K562 (cell line): ENCODE data around the gene SEPTIN1. TPM values are rescaled to one million over a fixed set of nuclear protein-coding genes. Genes with fewer than 3 reads are reported as not detected.

Source experiments
- CAMTA2 ChIP-seq: fragments of 250-450 bp; sonication (Bioruptor Pico); conservative IDR thresholded peaks from 2 replicates; pipeline ENCODE4 v1.5.1; 2022
- CBFB ChIP-seq: sonication (generic); formaldehyde crosslinking; IDR thresholded peaks from 2 replicates; pipeline ENCODE4 v1.4.0; 2020; ENCODE audit warnings: mild to moderate bottlenecking, missing genetic modification reagents
- CREB1 ChIP-seq, 2 experiments: sonication (generic) in 1 of 2; formaldehyde crosslinking in 1 of 2; IDR thresholded peaks; 2 replicates each; pipeline versions ENCODE4 v1.6.1 to v1.8.0; 2012 to 2022; ENCODE audit warnings: inconsistent platforms in 1 of 2, mild to moderate bottlenecking in 1 of 2, missing genetic modification reagents in 1 of 2, moderate library complexity in 1 of 2
- CSDE1 ChIP-seq, 2 experiments: fragments of 450-650 bp; IDR thresholded peaks; 2 replicates each; pipeline ENCODE4 v1.6.1; 2016; ENCODE audit warnings: mild to moderate bottlenecking in 1 of 2
- DDX20 ChIP-seq: fragments of 450-650 bp; IDR thresholded peaks from 2 replicates; pipeline ENCODE4 v1.6.1; 2016; ENCODE audit warnings: missing genetic modification characterization, low read depth, mild to moderate bottlenecking, missing compliant biosample characterization, moderate library complexity
- E4F1 ChIP-seq: fragments of 250-450 bp; sonication (Bioruptor Pico); IDR thresholded peaks from 2 replicates; pipeline ENCODE4 v1.5.0; 2021; ENCODE audit warnings: mild to moderate bottlenecking, borderline replicate concordance
- EP300 ChIP-seq: IDR thresholded peaks from 2 replicates; pipeline ENCODE4 v1.6.1; 2012; ENCODE audit warnings: low read length, improper control_type of control experiment
- FOXP4 ChIP-seq: sonication (generic); formaldehyde crosslinking; IDR thresholded peaks from 2 replicates; pipeline ENCODE4 v1.8.0; 2022; ENCODE audit warnings: mild to moderate bottlenecking, missing genetic modification reagents, borderline replicate concordance
- HIVEP1 ChIP-seq: fragments of 250-450 bp; sonication (Bioruptor Pico); IDR thresholded peaks from 2 replicates; pipeline ENCODE4 v1.4.0; 2020; ENCODE audit warnings: mild to moderate bottlenecking
- HMG20A ChIP-seq: fragments of 450-650 bp; formaldehyde crosslinking; conservative IDR thresholded peaks from 2 replicates; pipeline ENCODE4 v1.4.0; 2020; ENCODE audit warnings: mild to moderate bottlenecking, mixed read lengths
- KHSRP ChIP-seq: fragments of 450-650 bp; IDR thresholded peaks from 2 replicates; pipeline ENCODE4 v1.6.1; 2017
- MCM2 ChIP-seq: fragments of 450-650 bp; IDR thresholded peaks from 2 replicates; pipeline ENCODE4 v1.6.1; 2017; ENCODE audit warnings: low read depth, mild to moderate bottlenecking
- MTA2 ChIP-seq: fragments of 450-650 bp; IDR thresholded peaks from 2 replicates; pipeline ENCODE4 v1.6.1; 2016; ENCODE audit warnings: low read depth
- NR1H2 ChIP-seq: sonication (generic); formaldehyde crosslinking; IDR thresholded peaks from 2 replicates; pipeline ENCODE4 v1.4.0; 2020; ENCODE audit warnings: mild to moderate bottlenecking, missing genetic modification reagents
- POLR3A ChIP-seq: IDR thresholded peaks from 2 replicates; pipeline ENCODE4 v1.6.1; 2011; ENCODE audit warnings: borderline replicate concordance, mild to moderate bottlenecking, moderate library complexity; ENCODE audit not compliant: insufficient read length, insufficient read depth; ENCODE audit errors: extremely low read depth
- PRMT5 ChIP-seq: sonication (generic); formaldehyde crosslinking; IDR thresholded peaks from 2 replicates; pipeline ENCODE4 v1.5.0; 2020; ENCODE audit warnings: missing genetic modification reagents
- ZNF184 ChIP-seq: sonication (generic); formaldehyde crosslinking; IDR thresholded peaks from 2 replicates; pipeline ENCODE4 v1.5.0; 2020; ENCODE audit warnings: missing genetic modification reagents
- ZNF518B ChIP-seq: fragments of 250-450 bp; sonication (Bioruptor Pico); IDR thresholded peaks from 2 replicates; pipeline ENCODE4 v1.5.0; 2021; ENCODE audit warnings: mild to moderate bottlenecking, moderate library complexity
- ZNF740 ChIP-seq, 3 experiments: fragments of 200-800 bp in 1 of 3; sonication (Bioruptor generic) in 1 of 3; sonication (generic) in 1 of 3; formaldehyde crosslinking in 1 of 3; IDR thresholded peaks; 2 replicates each; pipeline versions ENCODE4 v1.6.1 to v1.8.0; 2016 to 2022; ENCODE audit warnings: mild to moderate bottlenecking in 2 of 3, missing compliant biosample characterization in 2 of 3, missing genetic modification characterization in 2 of 3, missing genetic modification reagents in 1 of 3
- polyA plus RNA-seq, 8 experiments: library from polyadenylated mRNA; depleted of rRNA in 4 of 8; stranded (reverse) in 5 of 8; unstranded in 3 of 8; fragments of >200 nt; fragmentation: Nextera tagmentation in 2 of 8; fragmentation: Illumina TruSeq in 1 of 8; extraction: Ambion mirVana in 2 of 8; extraction: Trizol in 1 of 8; gene quantifications; 2 replicates each; pipeline versions ENCODE4 v1.2.1 to v1.2.3, GENCODE V29; 2011 to 2014; ENCODE audit warnings: inconsistent platforms in 1 of 8, missing spikeins in 1 of 8
- total RNA-seq, 7 experiments: library from RNA; depleted of rRNA in 6 of 7; stranded (reverse); fragments of >200 nt in 6 of 7; fragmentation: Illumina TruSeq in 2 of 7; extraction: Trizol in 2 of 7; gene quantifications; 2 replicates each; pipeline versions ENCODE4 v1.2.1 to v1.2.3, GENCODE V29; 2011 to 2021; ENCODE audit warnings: low replicate concordance in 1 of 7

Gene SEPTIN1
- total and polyA plus RNA-seq, 9 of the 15 experiments (the other 6 are each of a cell fraction or from before 2014, with no cell fraction given) = 0.23 to 5.6 (median 1.7) TPM; not detected in 1

- TF ChIP-seq HIVEP1 (no peak), ZNF740 (CRISPR knock-in tag; IDR thresholded peaks at IDR 0.05) (peak; percentile 82; the same call in 1 of the 2 replicates), ZNF740 (tag; IDR thresholded peaks at IDR 0.05) (no peak; a peak in 1 of 4 replicates), CBFB (no peak), KHSRP (no peak), EP300 (peak; percentile 52), MTA2 (no peak), DDX20 (no peak), MCM2 (no peak), CSDE1 (IDR thresholded peaks at IDR 0.05) (no peak), FOXP4 (CRISPR knock-in tag) (0 out of 2 replicates have a peak, but pooled peaks have one; percentile 20), ZNF518B (CRISPR knock-in tag) (no peak), CAMTA2 (CRISPR knock-in tag) (no peak), HMG20A (CRISPR knock-in tag) (no peak), ZNF184 (no peak), E4F1 (CRISPR knock-in tag) (no peak), PRMT5 (CRISPR knock-in tag) (no peak), NR1H2 (CRISPR knock-in tag) (no peak), CREB1 (IDR thresholded peaks at IDR 0.05) (no peak), CREB1 (CRISPR knock-in tag; IDR thresholded peaks at IDR 0.05) (peak; percentile 84; the same call in 1 of the 2 replicates), POLR3A (no peak)
Measured at GRCh38 chr16:30429678-30430427, 47.5 kb upstream of the SEPTIN1 start, which contains the start of gene DCTPP1 (continued).
